CD4-positive, alpha-beta T cell treated with Interleukin-10 for 1 hour (primary cell): Measurements from ENCODE around the gene MSRB2.

Experiments used
- DNase-seq: peaks from one replicate; pipeline ENCODE4 v3.0.0-alpha.2; 2020

The MSRB2 gene

DNA sequence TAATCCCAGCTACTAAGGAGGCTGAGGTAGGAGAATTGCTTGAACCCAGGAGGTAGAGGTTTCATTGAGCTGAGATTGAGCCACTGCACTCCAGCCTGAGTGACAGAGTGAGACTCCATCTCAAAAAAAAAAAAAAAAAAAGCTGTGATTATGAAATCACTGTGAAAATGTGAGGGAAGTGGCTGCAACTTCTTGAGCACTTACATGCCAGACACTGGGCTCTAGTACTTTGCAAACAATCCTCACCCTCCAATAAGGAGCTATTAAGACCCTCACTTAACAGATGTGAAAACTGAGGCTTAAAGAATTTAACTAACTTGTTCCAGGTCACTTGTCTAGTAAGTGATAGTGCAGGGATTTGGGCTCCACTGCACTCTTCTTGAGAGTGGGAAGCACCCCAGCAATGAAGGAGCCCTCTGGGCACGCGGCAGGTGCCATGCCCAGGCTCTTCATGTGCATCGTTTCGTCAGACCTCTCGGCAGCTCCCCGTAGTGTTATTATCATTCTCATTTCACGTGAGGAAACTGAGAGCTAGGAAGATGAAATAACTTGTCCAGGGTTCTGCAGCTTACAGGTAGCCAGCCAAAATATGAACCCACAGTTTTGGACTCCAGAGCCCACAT, 19.0 kb downstream of the MSRB2 start:
- DNase-seq: no peak

DNA sequence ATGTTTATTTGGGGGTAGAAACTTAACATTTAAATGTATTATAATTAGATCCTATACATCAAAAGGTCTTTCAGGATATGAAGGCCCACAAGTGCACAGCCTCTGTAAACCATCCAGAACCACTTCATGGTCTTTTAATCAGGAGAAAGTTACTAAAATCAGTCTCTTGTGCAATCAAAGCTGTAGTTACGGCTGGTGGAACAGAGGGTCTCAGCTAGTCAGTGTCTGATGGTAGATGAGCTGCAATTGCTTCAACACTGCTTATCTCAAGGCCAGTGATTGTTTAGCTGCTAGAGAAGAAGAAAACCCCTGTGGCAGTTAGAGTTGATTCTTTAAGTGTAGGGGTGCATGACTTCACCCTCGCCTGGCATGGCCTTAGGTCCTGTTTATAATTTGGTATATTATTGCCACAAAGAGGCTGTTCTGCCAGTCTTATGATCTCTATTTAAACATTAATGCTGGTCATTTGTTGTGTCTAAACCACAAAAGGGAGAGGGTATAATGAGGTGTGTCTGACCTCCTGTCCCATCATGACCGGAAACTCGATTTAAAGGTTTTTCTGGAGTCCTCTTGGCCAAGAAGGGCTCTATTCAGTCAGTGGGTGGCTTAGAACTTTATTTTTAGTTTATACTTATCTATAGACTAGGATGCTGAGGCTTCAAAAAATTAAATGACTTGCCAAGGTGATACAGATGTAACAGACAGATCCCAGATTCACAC, 21.3 kb downstream of the MSRB2 start:
- no peak for DNase-seq

DNA sequence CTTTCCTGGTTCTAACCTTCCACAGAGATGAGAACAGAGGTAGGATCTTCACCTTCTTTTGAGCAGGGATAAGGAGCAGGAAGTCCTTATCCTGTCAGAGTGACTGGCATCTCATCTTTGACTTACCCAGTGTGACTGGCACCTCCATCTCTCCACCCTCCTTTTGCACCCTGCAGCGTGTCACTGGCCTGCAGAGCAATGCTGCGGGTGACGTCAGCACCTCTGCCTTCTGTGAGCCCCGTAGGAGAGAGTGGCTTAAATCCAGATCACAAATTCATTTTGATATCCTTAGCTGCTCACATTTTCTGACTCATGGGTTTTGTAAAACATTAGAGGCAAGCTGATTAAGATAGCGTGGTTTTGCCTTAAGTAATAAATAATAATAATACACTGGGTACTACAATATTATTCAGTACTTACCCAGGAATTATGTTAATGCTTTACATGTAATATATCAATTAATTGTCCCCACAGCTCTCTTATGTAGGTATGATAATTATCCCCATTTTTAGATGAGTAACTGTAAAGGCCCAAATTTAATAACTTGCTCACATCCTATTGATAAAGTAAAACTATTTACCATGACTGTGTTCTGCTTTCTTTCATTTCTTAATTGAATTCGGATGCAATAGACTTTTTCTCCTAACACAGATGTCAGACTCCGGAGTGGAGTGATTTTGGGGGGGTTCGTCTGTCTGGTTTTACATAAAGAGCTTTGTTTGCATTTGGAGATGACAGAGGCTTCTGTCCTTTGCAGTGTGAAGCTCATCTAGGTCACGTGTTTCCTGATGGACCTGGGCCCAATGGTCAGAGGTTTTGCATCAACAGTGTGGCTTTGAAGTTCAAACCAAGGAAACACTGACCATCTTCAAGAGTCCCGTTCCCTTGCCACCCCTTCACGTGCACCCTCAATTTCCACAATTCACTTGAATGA, 24.9 kb downstream of the MSRB2 start:
- no peak for DNase-seq

DNA sequence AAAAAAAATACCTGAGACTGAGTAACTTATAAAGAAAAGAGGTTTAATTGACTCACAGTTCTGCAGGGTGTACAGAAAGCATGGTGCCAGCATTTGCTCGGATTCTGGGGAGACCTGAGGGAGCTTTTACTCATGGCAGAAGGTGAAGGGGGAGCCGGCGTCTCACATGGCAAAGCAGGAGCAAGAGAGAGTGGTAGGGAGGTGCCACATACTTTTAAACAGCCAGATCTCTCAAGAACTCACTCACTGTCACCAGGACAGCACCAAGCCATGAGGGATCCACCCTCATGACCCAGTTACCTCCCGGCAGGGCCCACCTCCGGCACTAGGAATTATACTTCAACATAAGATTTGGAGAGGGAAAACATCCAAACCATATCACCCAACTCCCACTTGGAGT, 25.8 kb downstream of the MSRB2 start:
- no peak for DNase-seq

DNA sequence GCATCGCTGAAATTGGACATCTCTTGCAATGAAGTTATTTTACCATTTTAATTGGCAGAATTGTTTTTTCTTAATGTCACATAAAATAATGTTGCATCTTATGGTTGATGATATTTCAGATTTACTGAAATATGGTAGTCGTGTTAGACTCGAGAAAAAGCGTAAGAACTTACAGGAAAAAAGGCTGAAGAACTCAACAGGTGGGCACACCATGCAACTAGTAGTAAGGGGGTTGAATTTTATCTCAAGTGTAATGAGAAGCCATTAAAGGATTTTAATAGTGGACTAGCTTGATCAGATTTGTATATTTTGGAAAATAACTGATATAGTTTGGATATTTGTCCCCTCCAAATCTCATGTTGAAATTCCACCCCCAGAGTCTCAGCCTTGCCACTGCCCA, 41.1 kb downstream of the MSRB2 start:
- DNase-seq: no peak

DNA sequence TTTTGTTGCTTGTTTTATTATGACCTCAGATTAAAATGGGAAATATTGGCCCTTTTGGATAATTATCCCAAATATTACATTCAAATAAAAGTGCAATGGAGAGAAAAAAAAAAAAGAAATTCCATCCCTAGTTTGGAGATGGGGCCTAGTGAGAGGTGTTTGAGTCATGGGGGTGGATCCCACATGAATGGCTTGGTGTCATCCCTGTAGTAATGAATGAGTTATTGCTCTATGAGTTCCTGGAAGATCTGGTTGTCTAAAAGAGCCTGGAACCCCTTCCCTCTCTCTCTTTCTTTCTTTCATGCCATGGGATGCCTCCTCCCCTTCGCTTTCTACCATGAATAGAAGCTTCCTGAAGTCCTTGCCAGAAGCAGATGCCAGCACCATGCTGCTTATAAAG, 44.3 kb downstream of the MSRB2 start:
- DNase-seq: no peak

DNA sequence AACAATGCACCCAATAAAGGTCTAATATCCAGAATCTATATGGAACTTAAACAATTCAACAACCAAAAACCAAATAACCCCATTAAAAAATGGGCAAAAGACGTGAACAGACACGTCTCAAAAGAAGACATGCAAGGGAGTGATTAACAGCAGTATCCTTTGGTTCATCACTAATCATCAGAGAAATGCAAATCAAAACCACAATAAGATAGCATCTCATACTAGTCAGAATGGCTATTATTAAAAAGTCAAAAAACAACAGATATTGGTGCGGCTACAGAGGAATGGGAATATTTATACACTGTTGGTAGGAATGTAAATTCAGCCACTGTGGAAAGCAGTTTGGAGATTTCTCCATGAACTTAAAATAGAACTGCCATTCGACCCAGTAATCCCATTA, 46.6 kb downstream of the MSRB2 start:
- no peak for DNase-seq

DNA sequence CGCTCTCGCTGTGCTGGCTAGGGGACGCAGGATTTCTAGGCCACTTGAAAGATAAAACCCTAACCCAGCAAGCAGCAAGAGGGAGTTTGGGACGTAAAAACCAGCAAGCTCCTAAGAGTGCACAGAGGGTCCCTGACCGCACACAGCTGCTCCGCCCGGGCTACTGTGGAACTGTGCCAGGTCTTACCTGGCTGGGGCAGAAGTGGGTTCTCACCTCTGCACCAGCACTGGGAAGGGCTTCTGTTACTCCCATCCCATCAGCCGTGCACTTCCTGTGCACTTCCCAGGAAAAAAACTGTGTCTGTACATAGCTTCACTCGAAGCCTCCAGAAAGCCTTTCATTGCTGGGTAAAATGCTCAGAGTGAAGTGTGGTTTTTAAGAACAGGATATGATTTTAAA, 50.9 kb downstream of the MSRB2 start:
- no peak for DNase-seq

DNA sequence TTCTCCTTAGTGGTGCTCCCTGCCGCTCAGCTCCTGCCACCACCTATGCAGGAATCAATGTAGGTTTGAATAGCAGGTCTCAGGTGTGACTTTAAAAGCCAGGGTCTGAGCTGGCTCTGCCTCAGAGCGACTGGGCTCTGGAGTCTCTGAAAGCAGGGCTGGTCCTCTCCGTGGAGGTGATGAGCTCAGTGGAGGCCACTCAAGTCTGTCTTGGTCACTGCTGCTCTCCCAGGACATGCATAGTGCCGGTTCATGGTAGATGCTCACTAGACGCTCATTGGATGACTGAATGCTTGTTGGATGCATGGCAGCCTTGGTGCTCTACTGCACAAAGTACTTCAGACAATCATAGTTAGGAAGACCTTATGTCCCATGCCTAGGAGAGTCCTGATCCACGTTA, 51.7 kb downstream of the MSRB2 start:
- no peak for DNase-seq

DNA sequence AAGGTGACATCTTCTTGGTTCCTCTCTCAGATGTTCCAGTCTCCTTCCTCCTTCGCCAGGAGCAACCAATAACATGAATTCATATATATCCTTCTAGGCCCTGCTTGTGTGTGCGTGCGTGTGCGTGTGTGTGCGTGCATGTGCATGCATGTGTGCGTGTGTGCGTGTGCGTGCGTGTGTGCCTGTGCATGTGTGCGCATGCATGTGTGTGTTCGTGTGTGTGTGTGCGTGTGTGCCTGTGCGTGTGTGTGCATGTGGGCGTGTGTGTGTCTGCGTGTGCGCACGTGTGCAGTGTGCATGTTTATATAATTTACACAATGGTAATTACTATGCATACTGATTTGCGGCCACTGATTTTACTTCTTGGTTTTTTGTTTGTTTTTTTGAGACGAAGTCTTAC, 52.8 kb downstream of the MSRB2 start:
- no peak for DNase-seq

DNA sequence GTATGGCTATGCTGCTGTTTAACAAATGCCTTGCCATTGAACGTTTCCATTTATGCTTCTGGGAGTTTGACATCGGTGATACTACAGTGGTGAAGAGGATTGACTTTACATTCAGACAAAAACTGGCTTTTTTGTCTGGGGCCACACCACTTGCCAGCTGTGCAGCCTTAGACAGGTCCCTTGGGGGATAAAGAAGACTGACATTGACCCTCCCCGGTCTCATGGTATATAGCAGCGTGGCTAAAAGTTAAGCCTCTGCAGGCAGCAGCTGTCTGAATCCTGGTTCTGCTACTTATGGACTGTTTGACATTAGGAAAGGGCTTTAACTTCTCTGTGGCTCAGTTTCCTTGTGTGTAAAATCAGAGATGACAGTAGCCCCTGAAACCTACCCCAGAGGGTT, 54.7 kb downstream of the MSRB2 start:
- no peak for DNase-seq

DNA sequence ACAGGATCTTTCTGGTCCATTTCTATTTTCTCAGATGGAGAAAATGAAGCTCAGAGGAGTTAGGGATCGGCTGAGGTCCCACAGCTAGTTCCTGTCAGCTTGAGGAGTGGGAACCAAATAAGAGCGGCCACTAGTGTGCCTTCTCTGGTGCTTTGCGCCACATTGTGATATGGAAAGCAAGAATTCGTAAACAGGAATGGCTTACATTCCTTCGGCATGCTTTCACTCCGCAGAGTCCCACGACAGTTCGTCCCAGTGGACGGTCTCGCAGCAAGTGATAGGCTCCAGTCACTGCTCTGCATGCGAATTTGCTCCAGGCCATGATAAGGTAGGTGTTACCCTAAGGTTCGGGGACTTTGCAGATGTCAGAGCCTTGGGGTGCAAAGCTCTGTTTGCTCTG, 55.2 kb downstream of the MSRB2 start:
- DNase-seq: no peak

DNA sequence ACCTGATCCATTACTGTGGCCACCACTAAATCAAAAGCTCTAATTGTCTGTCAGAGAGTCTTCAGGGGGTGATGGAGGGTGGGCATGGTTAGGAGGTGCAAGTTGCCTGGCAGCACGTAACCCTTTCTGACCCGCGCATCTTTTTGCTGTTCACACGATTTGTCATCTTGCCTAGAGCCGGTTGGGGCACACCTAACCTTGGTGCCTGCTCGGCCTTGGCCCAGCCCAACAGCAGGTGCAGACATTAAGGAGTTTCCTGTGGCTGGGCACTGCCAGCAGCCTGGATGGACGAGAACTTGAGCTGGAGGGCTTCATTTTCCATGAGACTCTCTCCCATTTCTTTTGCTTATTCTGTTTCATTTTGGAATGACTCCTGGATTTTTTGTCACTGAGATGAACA, 55.7 kb downstream of the MSRB2 start:
- no peak for DNase-seq

DNA sequence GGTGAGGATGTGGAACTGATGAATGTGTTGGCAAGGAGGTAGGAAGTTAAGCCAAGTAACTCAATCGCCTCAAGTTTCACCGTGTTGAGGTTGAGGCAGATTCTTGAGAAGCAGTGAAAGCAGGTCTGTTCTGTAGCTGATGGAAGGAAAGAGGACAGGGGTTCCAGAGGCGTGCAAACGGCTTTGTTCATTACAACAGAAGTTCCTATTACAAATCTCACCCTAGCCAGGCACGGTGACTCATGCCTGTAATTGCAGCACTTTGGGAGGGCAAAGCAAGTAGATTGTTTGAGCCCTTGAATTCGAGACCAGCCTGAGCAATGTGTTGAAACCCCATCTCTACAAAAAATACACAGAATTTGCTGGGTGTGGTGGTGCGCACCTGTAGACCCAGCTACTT, 59.8 kb downstream of the MSRB2 start:
- no peak for DNase-seq

DNA sequence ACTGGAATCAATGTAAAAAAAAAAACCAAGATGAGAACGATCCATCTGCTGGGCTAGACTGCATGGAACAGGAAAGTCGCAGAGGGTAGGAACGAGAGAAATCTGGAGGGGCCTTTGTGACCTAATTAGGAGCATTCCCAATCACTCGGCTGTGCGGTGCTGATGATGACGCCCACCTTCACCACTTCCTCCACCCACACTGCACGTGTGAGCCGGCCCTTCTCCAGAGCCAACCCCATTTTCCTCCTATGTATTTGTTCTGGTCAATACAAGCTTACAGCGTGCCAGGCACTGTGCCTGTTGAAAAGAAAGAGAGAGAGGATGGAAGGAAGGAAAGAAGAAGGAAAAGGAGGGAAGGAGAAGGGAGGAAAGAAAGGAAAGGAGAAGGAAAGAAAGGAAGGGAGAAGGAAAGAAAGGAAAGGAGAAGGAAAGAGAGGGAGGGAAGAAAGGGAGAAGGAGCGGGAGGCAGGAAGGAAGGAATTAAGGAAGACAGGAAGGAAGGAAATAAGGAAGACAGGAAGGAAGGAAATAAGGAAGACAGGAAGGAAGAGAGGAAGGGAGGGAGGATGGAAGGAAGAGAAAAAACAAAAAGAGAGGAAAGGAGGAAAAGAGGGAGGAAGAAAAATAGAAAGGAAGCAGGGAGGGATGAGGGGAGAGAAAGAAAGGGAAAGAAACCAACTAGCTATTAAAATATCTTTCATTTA, 61.2 kb downstream of the MSRB2 start:
- DNase-seq: no peak

DNA sequence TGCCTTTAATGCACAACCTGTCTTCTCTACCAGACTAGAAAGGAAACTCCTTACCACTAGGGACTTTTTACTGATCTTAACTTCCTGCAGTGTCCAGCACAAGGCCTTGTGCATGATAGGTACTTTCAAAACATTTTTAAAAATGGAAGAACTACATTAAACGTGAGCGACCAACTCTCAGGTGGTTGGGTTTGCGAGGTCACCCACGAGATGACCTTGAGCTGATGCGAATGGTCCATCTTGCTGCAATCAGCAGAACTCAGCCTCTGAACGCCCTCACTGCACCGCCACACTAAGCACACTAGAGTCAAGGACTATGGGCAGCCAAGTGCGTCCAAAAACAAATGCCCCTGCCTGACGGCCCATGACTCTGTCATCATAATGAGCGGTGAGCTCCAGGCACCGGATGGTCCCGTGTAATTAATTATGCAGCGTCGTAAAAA, 61.9 kb downstream of the MSRB2 start:
- DNase-seq: no peak

DNA sequence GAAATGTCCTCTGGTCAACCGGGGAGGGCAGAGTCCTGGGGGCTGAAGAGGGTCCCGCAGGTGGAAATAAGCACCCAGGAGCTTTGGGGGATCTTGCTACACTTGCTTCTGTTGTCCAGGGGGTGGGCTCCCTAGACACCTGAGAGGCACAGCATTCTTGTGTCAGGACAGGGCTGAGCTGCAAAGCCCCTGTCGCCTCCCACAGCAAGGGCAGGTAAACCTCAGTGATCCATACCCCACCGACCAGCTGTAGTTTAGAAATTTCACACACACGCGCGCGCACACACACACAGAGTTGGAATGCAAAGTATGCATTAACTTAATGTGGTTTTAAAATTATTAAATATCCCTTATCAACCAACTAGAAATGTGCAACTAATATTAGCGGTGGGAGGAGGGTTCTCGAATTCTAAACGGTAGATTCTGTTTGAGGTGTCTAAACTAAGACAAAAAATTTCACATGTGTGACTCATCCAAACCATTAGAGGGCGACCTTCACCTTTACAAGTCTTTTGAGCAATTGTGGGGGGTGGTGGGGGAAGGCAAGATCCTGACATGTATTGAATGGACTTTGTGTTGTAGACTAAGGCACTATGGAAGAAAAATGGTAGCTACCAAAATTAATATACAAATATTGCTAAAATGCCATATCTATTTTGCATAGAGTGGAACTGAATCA, 62.5 kb downstream of the MSRB2 start:
- DNase-seq: no peak

DNA sequence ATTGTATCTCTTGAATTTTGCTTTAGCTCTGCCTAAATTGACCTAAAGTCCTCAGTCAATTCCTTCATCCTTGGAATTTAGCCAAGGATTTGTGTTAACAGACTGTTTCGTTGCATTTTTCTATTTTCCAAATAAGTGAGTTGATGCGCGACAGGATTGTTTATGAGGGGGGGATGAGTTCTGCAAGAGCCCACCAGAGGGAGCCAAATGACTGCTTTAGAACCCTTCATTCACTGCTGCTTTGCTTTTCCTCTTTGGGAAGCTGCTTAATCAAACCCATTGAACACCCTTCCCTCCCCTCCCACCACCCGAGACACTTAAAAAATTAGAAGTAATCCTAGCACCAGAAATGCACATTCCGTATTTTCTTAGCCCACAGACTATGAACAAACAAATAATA, 63.0 kb downstream of the MSRB2 start:
- peak; percentile 34 for DNase-seq

DNA sequence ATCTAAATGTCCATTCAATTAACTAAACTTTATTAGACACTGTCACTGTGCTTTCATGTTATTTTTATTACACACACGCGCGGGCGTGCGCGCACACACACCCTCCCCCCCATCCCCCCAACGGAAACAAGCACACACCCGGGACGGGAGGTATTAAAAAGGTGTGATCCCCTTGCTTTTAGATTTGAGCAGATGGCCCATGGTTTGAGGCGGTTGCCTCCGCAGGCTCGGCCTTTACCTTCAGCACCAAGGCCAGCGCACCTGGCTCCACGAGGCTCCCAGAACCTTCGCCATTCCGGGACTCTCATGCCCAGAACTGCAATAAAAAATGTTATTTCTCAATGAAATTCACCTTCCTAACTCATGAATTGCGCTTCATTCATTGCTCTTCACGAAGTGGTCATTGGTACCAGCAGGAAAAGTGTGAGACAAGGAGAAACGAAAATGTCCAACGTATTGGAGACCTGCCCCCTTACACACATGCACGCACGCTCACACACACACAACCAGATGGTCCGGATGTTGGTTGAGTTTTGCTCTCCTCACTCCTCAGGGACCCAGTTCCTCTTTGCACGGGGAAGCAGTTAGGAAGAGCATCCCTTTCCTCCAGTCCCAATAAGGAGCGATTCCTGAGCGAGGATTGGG, 76.0 kb downstream of the MSRB2 start:
- no peak for DNase-seq
